ENCODE measurements around the gene KLHL22. TPM values are rescaled to one million over a fixed set of nuclear protein-coding genes. Genes with fewer than 3 reads are reported as not detected.

The KLHL22 gene
- total and polyA plus RNA-seq, 2 of the 13 experiments (the other 11 are each of a cell fraction or from before 2014, with no cell fraction given), result 10.9 to 14.8 TPM

- TF ChIP-seq MXD1 (CRISPR knock-in tag; IDR thresholded peaks at IDR 0.05) (peak; percentile 78), ZMYM3 (CRISPR knock-in tag; IDR thresholded peaks at IDR 0.05) (peak; percentile 25; the same call in 1 of the 2 replicates), ZNF768 (CRISPR knock-in tag; IDR thresholded peaks at IDR 0.05) (peak; percentile 71; the same call in 1 of the 2 replicates), MBD4 (IDR thresholded peaks at IDR 0.05; ENCODE audit: borderline replicate concordance, low read length) (no peak), ISL2 (CRISPR knock-in tag; IDR thresholded peaks at IDR 0.05) (no peak), ZNF503 (CRISPR knock-in tag; IDR thresholded peaks at IDR 0.05) (no peak), RARG (CRISPR knock-in tag; IDR thresholded peaks at IDR 0.05; ENCODE audit: low read depth) (no peak), PCBP1 (IDR thresholded peaks at IDR 0.05; ENCODE audit: borderline replicate concordance, low read depth, low read length) (no peak), HNRNPL (IDR thresholded peaks at IDR 0.05; ENCODE audit: low read depth, low read length) (0 out of 2 replicates have a peak, but pooled peaks have one; percentile 31), KLF16 (CRISPR knock-in tag; IDR thresholded peaks at IDR 0.05) (peak in 1 of 2 experiments; percentile 55; a peak in 1 of 4 replicates), TBX2 (CRISPR knock-in tag; IDR thresholded peaks at IDR 0.05; ENCODE audit: borderline replicate concordance) (peak; percentile 55; the same call in 1 of the 2 replicates), BHLHE40 (IDR thresholded peaks at IDR 0.05; ENCODE audit: low read length) (peak; percentile 65), HDAC1 (CRISPR knock-in tag; IDR thresholded peaks at IDR 0.05) (peak; percentile 44; the same call in 1 of the 2 replicates), SIN3A (IDR thresholded peaks at IDR 0.05; ENCODE audit: borderline replicate concordance, low read depth, low read length) (0 out of 2 replicates have a peak, but pooled peaks have one; percentile 30), ISX (CRISPR knock-in tag; conservative IDR thresholded peaks at IDR 0.05) (no peak), ZNF598 (CRISPR knock-in tag; IDR thresholded peaks at IDR 0.05; ENCODE audit: borderline replicate concordance) (peak; percentile 27; the same call in 1 of the 2 replicates), ZNF615 (CRISPR knock-in tag; IDR thresholded peaks at IDR 0.05; ENCODE audit: borderline replicate concordance) (no peak), GABPB1 (CRISPR knock-in tag; IDR thresholded peaks at IDR 0.05) (peak; percentile 73; the same call in 1 of the 2 replicates), SMAD9 (CRISPR knock-in tag; IDR thresholded peaks at IDR 0.05) (0 out of 2 replicates have a peak, but pooled peaks have one; percentile 22), GFI1 (CRISPR knock-in tag; IDR thresholded peaks at IDR 0.05; ENCODE audit: borderline replicate concordance) (no peak), ZC3H4 (CRISPR knock-in tag; IDR thresholded peaks at IDR 0.05; ENCODE audit: borderline replicate concordance) (no peak), ZSCAN21 (CRISPR knock-in tag; IDR thresholded peaks at IDR 0.05; ENCODE audit: borderline replicate concordance) (peak; percentile 64; the same call in 1 of the 2 replicates), REPIN1 (CRISPR knock-in tag; IDR thresholded peaks at IDR 0.05; ENCODE audit: borderline replicate concordance, low read depth) (peak; percentile 49; the same call in 1 of the 2 replicates), PAF1 (CRISPR knock-in tag; IDR thresholded peaks at IDR 0.05) (no peak), CBX2 (IDR thresholded peaks at IDR 0.05; ENCODE audit: low read depth, low read length) (no peak), CBX2 (CRISPR knock-in tag; IDR thresholded peaks at IDR 0.05; ENCODE audit: low read depth) (no peak), NCOR1 (IDR thresholded peaks at IDR 0.05; ENCODE audit: borderline replicate concordance, low read length) (no peak), AKAP8 (CRISPR knock-in tag; IDR thresholded peaks at IDR 0.05) (no peak), ZSCAN5A (CRISPR knock-in tag; IDR thresholded peaks at IDR 0.05; ENCODE audit: borderline replicate concordance) (no peak)
Observed at GRCh38 chr22:20418211-20418788, 77.3 kb downstream of the KLHL22 start (continued).

All from HepG2 (cell line).